Neural cell (in vitro differentiated cells): Measurements from ENCODE around the gene HOXC6.

Experiments used
- CTCF ChIP-seq: fragments of 450-650 bp; IDR thresholded peaks from 2 replicates; pipeline ENCODE4 v1.5.1; 2014; ENCODE audit warnings: antibody characterized with exemption, mild to moderate bottlenecking, moderate library complexity; ENCODE audit not compliant: poor library complexity, severe bottlenecking
- EZH2 ChIP-seq: fragments of 200-600, 300-800 bp; shearing (Covaris generic), sonication (generic); IDR thresholded peaks from 2 replicates; pipeline ENCODE4 v1.6.1; 2014; ENCODE audit warnings: antibody characterized with exemption, low read length, borderline replicate concordance, mild to moderate bottlenecking; ENCODE audit not compliant: insufficient read depth, poor library complexity, severe bottlenecking
- POLR2AphosphoS5 ChIP-seq: IDR thresholded peaks from 2 replicates; pipeline ENCODE4 v1.6.1; 2012

GRCh38 chr12:54037360-54038283 is 9.4 kb downstream of the HOXC6 start:
- TF ChIP-seq CTCF (no peak), EZH2 (no peak), POLR2AphosphoS5 (no peak)
